GM18909 (cell line): ENCODE results near the gene APOL6.

ENCODE experiments used
- ATAC-seq: cut with Tn5 transposase; IDR thresholded peaks from one replicate; pipeline ENCODE4 v1.9.1; 2021; ENCODE audit warnings: mild to moderate bottlenecking; ENCODE audit not compliant: unreplicated experiment, poor library complexity

The APOL6 gene

GRCh38 chr22:35634015-35634414 lies 14.2 kb upstream of the APOL6 start:
- ATAC-seq: no peak

- ATAC-seq: no peak
Observed at GRCh38 chr22:35634943-35635540, 13.2 kb upstream of the APOL6 start.

- no peak for ATAC-seq
Observed at GRCh38 chr22:35637254-35637653, 11.0 kb upstream of the APOL6 start.

GRCh38 chr22:35638001-35638400 lies 10.2 kb upstream of the APOL6 start:
- no peak for ATAC-seq

- no peak for ATAC-seq
Observed at GRCh38 chr22:35638410-35638809, 9.8 kb upstream of the APOL6 start.

- ATAC-seq: no peak
Observed at GRCh38 chr22:35641494-35642120, 6.6 kb upstream of the APOL6 start.

GRCh38 chr22:35642305-35642741 lies 5.9 kb upstream of the APOL6 start:
- ATAC-seq: no peak

GRCh38 chr22:35643991-35644390 lies 4.3 kb upstream of the APOL6 start:
- no peak for ATAC-seq

- ATAC-seq: no peak
Observed at GRCh38 chr22:35645646-35646045, 2.6 kb upstream of the APOL6 start.

GRCh38 chr22:35649026-35649553 lies 844 bp downstream of the APOL6 start:
- no peak for ATAC-seq

- ATAC-seq: no peak
Observed at GRCh38 chr22:35649636-35650250, 1.5 kb downstream of the APOL6 start.

- ATAC-seq: no peak
Observed at GRCh38 chr22:35651085-35651484, 2.8 kb downstream of the APOL6 start.

- ATAC-seq: no peak
Observed at GRCh38 chr22:35653824-35654223, 5.6 kb downstream of the APOL6 start.

GRCh38 chr22:35656284-35656752 lies 8.1 kb downstream of the APOL6 start:
- no peak for ATAC-seq

GRCh38 chr22:35657571-35658312 lies 9.5 kb downstream of the APOL6 start:
- ATAC-seq: no peak

GRCh38 chr22:35660291-35661127 lies 12.3 kb downstream of the APOL6 start:
- no peak for ATAC-seq

GRCh38 chr22:35661464-35661863 lies 13.2 kb downstream of the APOL6 start:
- no peak for ATAC-seq

- ATAC-seq: no peak
Observed at GRCh38 chr22:35662914-35663313, 14.7 kb downstream of the APOL6 start.

GRCh38 chr22:35663371-35663770 lies 15.1 kb downstream of the APOL6 start:
- no peak for ATAC-seq
